DND-41 (cell line): Measurements from ENCODE around the gene PKD2.
"Not testable (repeated sequence)": the region's sequence is repeated elsewhere in the genome, so short reads cannot be mapped to it uniquely, and the experiment has no call there.

ENCODE experiments used
- ATAC-seq: fragments of 200-7000 bp; cut with Tn5 transposase; 3 replicates; pipeline ENCODE4 v1.9.1; 2021; ENCODE audit warnings: low read depth; ENCODE audit not compliant: insufficient read depth
- DNase-seq: peaks from one replicate; pipeline ENCODE4 v3.0.0-alpha.2; 2020
- H2AFZ ChIP-seq: 2 replicates; pipeline ENCODE4 v1.6.0; 2012; ENCODE audit warnings: low read depth, low read length
- H3K27ac ChIP-seq: 2 replicates; pipeline ENCODE4 v1.5.1; 2012; ENCODE audit warnings: low read length, inconsistent platforms
- H3K27me3 ChIP-seq: fragments of 200-600 bp; sonication (generic); 2 replicates; pipeline ENCODE4 v1.6.0; 2012; ENCODE audit warnings: low read length, mild to moderate bottlenecking, inconsistent platforms; ENCODE audit not compliant: insufficient read depth, poor library complexity
- H3K36me3 ChIP-seq: 2 replicates; pipeline ENCODE4 v1.5.1; 2012; ENCODE audit warnings: low read length, inconsistent platforms; ENCODE audit not compliant: insufficient read depth
- H3K4me1 ChIP-seq: 2 replicates; pipeline ENCODE4 v1.5.1; 2012; ENCODE audit warnings: mild to moderate bottlenecking, low read length; ENCODE audit not compliant: insufficient read depth
- H3K4me2 ChIP-seq: 2 replicates; pipeline ENCODE4 v1.6.0; 2012; ENCODE audit warnings: mild to moderate bottlenecking, moderate library complexity, low read length, inconsistent platforms; ENCODE audit not compliant: insufficient read depth
- H3K4me3 ChIP-seq, 2 experiments: fragments of 200-600 bp in 1 of 2; shearing (Covaris generic) in 1 of 2; 2 replicates each; pipeline ENCODE4 v1.5.1; 2012 to 2016; ENCODE audit warnings: inconsistent platforms in 2 of 2, low read length in 2 of 2, mild to moderate bottlenecking in 2 of 2, low read depth in 1 of 2, moderate library complexity in 1 of 2
- H3K79me2 ChIP-seq: 2 replicates; pipeline ENCODE4 v1.6.0; 2012; ENCODE audit warnings: low read length, inconsistent platforms; ENCODE audit not compliant: insufficient read depth
- H3K9ac ChIP-seq: 2 replicates; pipeline ENCODE4 v1.6.0; 2012; ENCODE audit warnings: low read depth, mild to moderate bottlenecking, inconsistent platforms, low read length, moderate library complexity
- H3K9me3 ChIP-seq: 2 replicates; pipeline ENCODE4 v1.5.1; 2012; ENCODE audit warnings: low read length, moderate library complexity, mild to moderate bottlenecking, inconsistent platforms; ENCODE audit not compliant: insufficient read depth, severe bottlenecking
- H4K20me1 ChIP-seq: 2 replicates; pipeline ENCODE4 v1.6.0; 2012; ENCODE audit warnings: low read length; ENCODE audit not compliant: insufficient read depth
- CTCF ChIP-seq: IDR thresholded peaks from 2 replicates; pipeline ENCODE4 v1.5.1; 2012; ENCODE audit warnings: borderline replicate concordance, low read length, moderate library complexity, mild to moderate bottlenecking; ENCODE audit not compliant: poor library complexity, severe bottlenecking; ENCODE audit errors: extremely low read depth
- EZH2 ChIP-seq: IDR thresholded peaks from 3 replicates; pipeline ENCODE4 v1.6.1; 2012; ENCODE audit warnings: borderline replicate concordance, low read depth, mild to moderate bottlenecking, moderate library complexity, low read length, inconsistent platforms; ENCODE audit not compliant: severe bottlenecking

The PKD2 gene

GRCh38 chr4:88115587-88115986, 108.2 kb downstream of the PKD2 start:
- Histone ChIP-seq H3K4me2 (no peak overlapping the region), H3K4me1 (no peaks in the 10 kb centered on the region), H3K27me3 (no peaks in the 10 kb centered on the region), H4K20me1 (no peaks in the 10 kb centered on the region), H3K79me2 (no peaks in the 10 kb centered on the region), H3K9me3 (peaks cover 9% of the 10 kb centered on the region), H3K36me3 (no peaks in the 10 kb centered on the region), H3K27ac (no peak overlapping the region), H2AFZ (no peak overlapping the region), H3K9ac (no peak overlapping the region), H3K4me3 (no peak overlapping the region)
- no peak for ATAC-seq
- TF ChIP-seq CTCF (no peak), EZH2 (no peak)
- DNase-seq: no peak

- Histone ChIP-seq H3K4me2 (no peak overlapping the region), H3K4me1 (no peaks in the 10 kb centered on the region), H2AFZ (no peak overlapping the region), H3K27me3 (no peaks in the 10 kb centered on the region), H3K9ac (no peak overlapping the region), H3K36me3 (no peaks in the 10 kb centered on the region), H3K27ac (no peak overlapping the region), H4K20me1 (no peaks in the 10 kb centered on the region), H3K79me2 (no peaks in the 10 kb centered on the region), H3K9me3 (peaks cover 17% of the 10 kb centered on the region), H3K4me3 (no peak overlapping the region)
- TF ChIP-seq EZH2 (no peak), CTCF (no peak)
- DNase-seq (peak; percentile 5), ATAC-seq (no peak)
Measured at GRCh38 chr4:88119943-88120342, 112.5 kb downstream of the PKD2 start.

- H3K36me3 ChIP-seq, H3K9ac ChIP-seq, H3K4me2 ChIP-seq, H3K79me2 ChIP-seq, DNase-seq, H3K27ac ChIP-seq, H4K20me1 ChIP-seq, ATAC-seq, H3K4me1 ChIP-seq, H3K27me3 ChIP-seq, H3K4me3 ChIP-seq, H2AFZ ChIP-seq: not testable (repeated sequence)
- H3K9me3 ChIP-seq: peaks cover 17% of the 10 kb centered on the region
Measured at GRCh38 chr4:88122260-88122659, 114.8 kb downstream of the PKD2 start.
